Activated naive CD8-positive, alpha-beta T cell treated with anti-CD3 and anti-CD28 coated beads, Interleukin-2, amount 10 ng/mL, durations not matched to agents 7 days and 5 days (primary cell): ENCODE data around the gene FCRL5. TPM values are rescaled to one million over a fixed set of nuclear protein-coding genes. Genes with fewer than 3 reads are reported as not detected.
"Not testable (repeated sequence)": the region's sequence is repeated elsewhere in the genome, so short reads cannot be mapped to it uniquely, and the experiment has no call there.

ENCODE experiments used
- ATAC-seq: fragments of 150-1000 bp; cut with Tn5 transposase; one replicate; pipeline ENCODE4 v1.10.0; 2021; ENCODE audit warnings: low read depth, moderate library complexity
- POLR2A ChIA-PET: fragments of 350-600 bp; sonication (Branson Sonifier 250); formaldehyde crosslinking; loops from one replicate; lab custom pipeline; 2021; ENCODE audit warnings: antibody characterized with exemption; lab: Charles Lee
- DNase-seq: peaks from one replicate; pipeline ENCODE4 v3.0.0; 2021
- H3K27ac Mint-ChIP-seq: one replicate; pipeline ENCODE4 v1.8.0; 2022; ENCODE audit warnings: mild to moderate bottlenecking, mixed read lengths
- H3K27me3 Mint-ChIP-seq: one replicate; pipeline ENCODE4 v1.8.0; 2022; ENCODE audit warnings: mild to moderate bottlenecking, moderate library complexity, mixed read lengths
- H3K36me3 Mint-ChIP-seq: one replicate; pipeline ENCODE4 v1.8.0; 2021; ENCODE audit warnings: mild to moderate bottlenecking, mixed read lengths
- H3K4me1 Mint-ChIP-seq: one replicate; pipeline ENCODE4 v1.8.0; 2021; ENCODE audit warnings: mixed read lengths
- H3K4me3 Mint-ChIP-seq: one replicate; pipeline ENCODE4 v1.8.0; 2022; ENCODE audit warnings: mild to moderate bottlenecking, moderate library complexity, mixed read lengths
- H3K9me3 Mint-ChIP-seq: one replicate; pipeline ENCODE4 v1.8.0; 2021; ENCODE audit warnings: mixed read lengths
- total RNA-seq, 2 experiments: library from RNA; stranded (reverse); gene quantifications; one replicate each; pipeline ENCODE4 v1.2.3, GENCODE V29; 2021

Gene FCRL5
- total RNA-seq, 2 experiments from 2014 or later = 0.33 to 0.37 TPM

GRCh38 chr1:157562515-157562914 is 10.2 kb upstream of the FCRL5 start:
- DNase-seq (no peak), ATAC-seq (no peak)
- Mint-ChIP-seq H3K27ac (no peak overlapping the region), H3K4me3 (no peak overlapping the region), H3K9me3 (no peaks in the 10 kb centered on the region), H3K27me3 (peaks cover 11% of the 10 kb centered on the region), H3K36me3 (no peaks in the 10 kb centered on the region), H3K4me1 (peaks cover 5% of the 10 kb centered on the region)
- POLR2A ChIA-PET = no interaction called here

GRCh38 chr1:157558119-157558518 is 5.8 kb upstream of the FCRL5 start:
- DNase-seq (no peak), ATAC-seq (no peak)
- Mint-ChIP-seq H3K4me3 (no peak overlapping the region), H3K27me3 (peaks cover 4% of the 10 kb centered on the region), H3K36me3 (no peaks in the 10 kb centered on the region), H3K4me1 (peaks cover 4% of the 10 kb centered on the region), H3K9me3 (no peaks in the 10 kb centered on the region), H3K27ac (no peak overlapping the region)
- POLR2A ChIA-PET = no interaction called here

- POLR2A ChIA-PET, H3K4me3 Mint-ChIP-seq, ATAC-seq, H3K27ac Mint-ChIP-seq, H3K36me3 Mint-ChIP-seq, H3K27me3 Mint-ChIP-seq, H3K9me3 Mint-ChIP-seq, DNase-seq, H3K4me1 Mint-ChIP-seq: not testable (repeated sequence)
Measured at GRCh38 chr1:157548081-157548480, 4.2 kb downstream of the FCRL5 start.

GRCh38 chr1:157542676-157543075 is 9.6 kb downstream of the FCRL5 start:
- H3K27ac Mint-ChIP-seq = no peak overlapping the region
- no peaks in the 10 kb centered on the region for H3K36me3 Mint-ChIP-seq
- ATAC-seq (no peak), DNase-seq (no peak)
- peaks cover 3% of the 10 kb centered on the region for H3K27me3 Mint-ChIP-seq
- H3K9me3 Mint-ChIP-seq = no peaks in the 10 kb centered on the region
- no peak overlapping the region for H3K4me3 Mint-ChIP-seq
- POLR2A ChIA-PET = no interaction called here
- no peaks in the 10 kb centered on the region for H3K4me1 Mint-ChIP-seq

- Mint-ChIP-seq H3K4me1 (no peaks in the 10 kb centered on the region), H3K27me3 (peaks cover 10% of the 10 kb centered on the region), H3K27ac (no peak overlapping the region), H3K4me3 (no peak overlapping the region), H3K9me3 (no peaks in the 10 kb centered on the region), H3K36me3 (no peaks in the 10 kb centered on the region)
- no peak for ATAC-seq
- POLR2A ChIA-PET = no interaction called here
- DNase-seq = no peak
Measured at GRCh38 chr1:157540852-157541251, 11.5 kb downstream of the FCRL5 start.

- ATAC-seq = no peak
- Mint-ChIP-seq H3K4me3 (no peak overlapping the region), H3K36me3 (no peaks in the 10 kb centered on the region), H3K9me3 (no peaks in the 10 kb centered on the region), H3K27me3 (peaks cover 10% of the 10 kb centered on the region), H3K27ac (no peak overlapping the region), H3K4me1 (no peaks in the 10 kb centered on the region)
- no peak for DNase-seq
- POLR2A ChIA-PET = no interaction called here
Measured at GRCh38 chr1:157540160-157540748, 12.1 kb downstream of the FCRL5 start.

GRCh38 chr1:157539568-157539967 is 12.7 kb downstream of the FCRL5 start:
- ATAC-seq = no peak
- POLR2A ChIA-PET = no interaction called here
- no peaks in the 10 kb centered on the region for H3K36me3 Mint-ChIP-seq
- no peak for DNase-seq
- H3K4me1 Mint-ChIP-seq = no peaks in the 10 kb centered on the region
- H3K9me3 Mint-ChIP-seq = no peaks in the 10 kb centered on the region
- no peak overlapping the region for H3K4me3 Mint-ChIP-seq
- H3K27me3 Mint-ChIP-seq = peaks cover 13% of the 10 kb centered on the region
- no peak overlapping the region for H3K27ac Mint-ChIP-seq

GRCh38 chr1:157532569-157532968 is 19.7 kb downstream of the FCRL5 start:
- POLR2A ChIA-PET = no interaction called here
- Mint-ChIP-seq H3K27me3 (peaks cover 43% of the 10 kb centered on the region), H3K4me1 (no peaks in the 10 kb centered on the region), H3K36me3 (no peaks in the 10 kb centered on the region), H3K27ac (no peak overlapping the region), H3K4me3 (no peak overlapping the region), H3K9me3 (no peaks in the 10 kb centered on the region)
- DNase-seq (no peak), ATAC-seq (no peak)

- Mint-ChIP-seq H3K36me3 (no peaks in the 10 kb centered on the region), H3K4me3 (peak overlapping the region; percentile 48), H3K27me3 (peaks cover 9% of the 10 kb centered on the region), H3K27ac (no peak overlapping the region), H3K9me3 (no peaks in the 10 kb centered on the region), H3K4me1 (peaks cover 7% of the 10 kb centered on the region)
- ATAC-seq (peak; percentile 22), DNase-seq (no peak)
- POLR2A ChIA-PET = no interaction called here
Measured at GRCh38 chr1:157523774-157524493, 28.4 kb downstream of the FCRL5 start.

- Mint-ChIP-seq H3K36me3 (no peaks in the 10 kb centered on the region), H3K9me3 (no peaks in the 10 kb centered on the region), H3K27ac (no peak overlapping the region), H3K4me3 (no peak overlapping the region), H3K27me3 (peaks cover 7% of the 10 kb centered on the region), H3K4me1 (peaks cover 7% of the 10 kb centered on the region)
- no peak for DNase-seq
- no peak for ATAC-seq
- POLR2A ChIA-PET = no interaction called here
Measured at GRCh38 chr1:157521056-157521455, 31.3 kb downstream of the FCRL5 start.

GRCh38 chr1:157520386-157520935 is 31.9 kb downstream of the FCRL5 start:
- Mint-ChIP-seq H3K4me1 (peaks cover 7% of the 10 kb centered on the region), H3K27me3 (peaks cover 7% of the 10 kb centered on the region), H3K36me3 (no peaks in the 10 kb centered on the region), H3K4me3 (no peak overlapping the region), H3K27ac (no peak overlapping the region), H3K9me3 (no peaks in the 10 kb centered on the region)
- POLR2A ChIA-PET = no interaction called here
- no peak for ATAC-seq
- DNase-seq = no peak

GRCh38 chr1:157519451-157519850 is 32.9 kb downstream of the FCRL5 start:
- no peak for ATAC-seq
- H3K9me3 Mint-ChIP-seq = no peaks in the 10 kb centered on the region

GRCh38 chr1:157517016-157517415 is 35.3 kb downstream of the FCRL5 start:
- Mint-ChIP-seq H3K4me3 (no peak overlapping the region), H3K9me3 (no peaks in the 10 kb centered on the region), H3K27me3 (peaks cover 2% of the 10 kb centered on the region), H3K27ac (no peak overlapping the region), H3K4me1 (peaks cover 1% of the 10 kb centered on the region), H3K36me3 (no peaks in the 10 kb centered on the region)
- ATAC-seq = no peak
- POLR2A ChIA-PET = no interaction called here
- no peak for DNase-seq

More at GRCh38 chr1:157519451-157519850, 32.9 kb downstream of the FCRL5 start:
- POLR2A ChIA-PET = no interaction called here
- H3K4me3 Mint-ChIP-seq = no peak overlapping the region
- peaks cover 7% of the 10 kb centered on the region for H3K4me1 Mint-ChIP-seq
- no peak overlapping the region for H3K27ac Mint-ChIP-seq
- no peak for DNase-seq
- peaks cover 5% of the 10 kb centered on the region for H3K27me3 Mint-ChIP-seq
- H3K36me3 Mint-ChIP-seq = no peaks in the 10 kb centered on the region

GRCh38 chr1:157515709-157516108 is 36.6 kb downstream of the FCRL5 start:
- no peaks in the 10 kb centered on the region for H3K27me3 Mint-ChIP-seq
- H3K36me3 Mint-ChIP-seq = no peaks in the 10 kb centered on the region
- H3K4me1 Mint-ChIP-seq = peaks cover 4% of the 10 kb centered on the region
- POLR2A ChIA-PET = no interaction called here
- no peak overlapping the region for H3K27ac Mint-ChIP-seq
- ATAC-seq = no peak
- DNase-seq = no peak
- no peak overlapping the region for H3K4me3 Mint-ChIP-seq
- no peaks in the 10 kb centered on the region for H3K9me3 Mint-ChIP-seq
